Gastrocnemius medialis (tissue), 4 donors: ENCODE results near the gene PTPRM.

Experiments used
- CTCF ChIP-seq, 5 experiments: fragments of 450-650 bp in 3 of 5; fragments of 200-600 bp in 2 of 5; sonication (generic) in 2 of 5; IDR thresholded peaks in 4 of 5; conservative IDR thresholded peaks in 1 of 5; 1 replicate in 4 of 5; 2 replicates in 1 of 5; pipeline ENCODE4 v1.5.1; 2016 to 2019; ENCODE audit warnings: antibody characterized with exemption in 5 of 5, mild to moderate bottlenecking in 3 of 5, moderate library complexity in 3 of 5
- POLR2A ChIP-seq, 2 donors: fragments of 450-650 bp; IDR thresholded peaks; one replicate each; pipeline ENCODE4 v1.6.1; 2017; ENCODE audit warnings: antibody characterized with exemption in 2 of 2, mild to moderate bottlenecking in 2 of 2, moderate library complexity in 2 of 2

GRCh38 chr18:7669361-7669760 is 102.2 kb downstream of the PTPRM start:
- TF ChIP-seq CTCF (IDR thresholded peaks at IDR 0.05 in 4 of 5, conservative IDR thresholded peaks at IDR 0.05 in 1 of 5) (no peak), POLR2A (IDR thresholded peaks at IDR 0.05) (no peak)
